ENCODE results near the gene NMRK2.
"Not testable (repeated sequence)": the region's sequence is repeated elsewhere in the genome, so short reads cannot be mapped to it uniquely, and the experiment has no call there.

Gene NMRK2

DNA sequence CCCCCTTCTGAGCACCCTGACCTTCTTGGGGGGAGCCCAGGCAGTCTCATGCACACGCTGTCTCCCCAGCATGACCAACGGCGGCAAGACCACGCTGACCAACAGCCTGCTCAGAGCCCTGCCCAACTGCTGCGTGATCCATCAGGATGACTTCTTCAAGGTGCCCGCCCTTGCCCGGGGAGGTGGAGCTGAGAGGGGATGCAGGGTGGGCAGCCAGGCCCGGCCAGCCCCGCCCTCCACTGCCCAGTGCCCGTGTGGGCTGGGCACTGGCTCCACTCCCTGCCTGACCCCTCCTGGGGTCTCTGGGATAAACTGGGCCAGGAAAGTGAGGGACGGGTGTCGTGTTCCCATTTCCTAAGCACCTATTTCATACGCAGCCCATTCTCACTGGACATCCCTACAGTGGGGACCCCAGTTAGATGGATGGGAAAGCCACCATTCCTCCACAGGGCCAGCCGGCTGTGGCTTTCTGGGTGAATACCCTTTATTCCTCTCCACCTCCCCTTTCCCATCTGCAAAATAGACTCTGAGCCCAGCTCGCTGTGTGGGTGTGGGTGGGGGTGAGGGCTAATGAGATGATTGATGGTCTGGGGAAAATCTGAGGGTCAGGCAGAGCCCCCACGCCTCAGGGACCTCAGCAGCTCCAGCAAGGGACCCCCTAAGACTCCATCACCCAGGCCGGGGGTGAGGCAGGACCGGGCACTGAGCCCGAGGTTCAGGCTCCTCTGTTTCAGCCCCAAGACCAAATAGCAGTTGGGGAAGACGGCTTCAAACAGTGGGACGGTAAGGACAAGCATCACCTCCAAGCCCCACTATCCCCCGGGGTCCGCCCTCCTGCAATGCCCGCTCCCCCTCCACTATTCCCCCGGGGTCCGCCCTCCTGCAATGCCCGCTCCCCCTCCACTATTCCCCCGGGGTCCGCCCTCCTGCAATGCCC lies 3.9 kb downstream of the NMRK2 start:
- DNase-seq (ENCODE audit: low read depth in 2 of 2) = no peak

DNA sequence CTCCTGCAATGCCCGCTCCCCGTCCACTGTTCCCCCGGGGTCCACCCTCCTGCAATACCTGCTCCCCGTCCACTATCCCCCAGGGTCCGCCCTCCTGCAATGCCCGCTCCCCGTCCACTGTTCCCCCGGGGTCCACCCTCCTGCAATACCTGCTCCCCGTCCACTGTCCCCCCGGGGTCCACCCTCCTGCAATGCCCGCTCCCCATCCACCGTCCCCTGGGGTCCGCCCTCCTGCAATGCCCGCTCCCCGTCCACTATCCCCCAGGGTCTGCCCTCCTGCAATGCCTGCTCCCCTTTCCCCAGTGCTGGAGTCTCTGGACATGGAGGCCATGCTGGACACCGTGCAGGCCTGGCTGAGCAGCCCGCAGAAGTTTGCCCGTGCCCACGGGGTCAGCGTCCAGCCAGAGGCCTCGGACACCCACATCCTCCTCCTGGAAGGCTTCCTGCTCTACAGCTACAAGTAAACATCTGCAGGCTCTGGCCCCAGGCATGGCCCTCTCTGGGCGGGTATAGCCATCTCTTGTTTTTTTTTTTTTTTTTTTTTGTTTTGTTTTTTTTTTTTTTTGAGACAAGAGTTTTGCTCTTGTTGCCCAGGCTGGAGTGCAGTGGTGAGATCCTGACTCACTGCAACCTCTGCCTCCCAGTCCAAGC lies 5.6 kb downstream of the NMRK2 start:
- DNase-seq (ENCODE audit: low read depth in 2 of 2) = not testable (repeated sequence)

DNA sequence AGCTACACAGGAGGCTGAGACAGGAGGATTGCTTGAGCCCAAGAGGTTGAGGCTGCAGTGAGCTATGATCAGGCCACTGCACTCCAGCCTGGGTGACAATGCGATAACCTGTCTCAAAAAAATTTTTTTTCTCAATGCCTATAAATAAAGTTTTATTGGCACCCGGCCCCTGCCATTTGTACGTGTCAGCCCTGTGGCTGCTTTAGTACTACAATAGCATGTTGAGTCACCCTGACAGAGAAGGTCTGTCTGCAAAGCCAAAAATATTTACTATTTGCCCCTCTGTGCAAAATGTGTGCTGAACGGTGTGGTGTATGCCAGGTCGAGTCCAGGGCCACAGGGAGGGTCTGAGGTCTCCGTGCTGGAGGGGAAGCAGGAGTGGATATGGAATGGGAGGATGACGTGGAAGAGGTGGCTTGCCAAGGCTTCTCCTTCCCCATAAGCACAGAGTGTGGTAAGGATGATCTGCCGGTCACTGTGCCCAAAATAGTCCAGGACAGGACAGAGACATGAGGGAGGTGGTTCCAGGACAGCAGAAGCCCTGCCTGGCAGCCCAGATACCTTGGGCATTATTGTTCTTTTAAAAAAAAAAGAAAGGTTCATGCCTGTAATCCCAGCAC lies 10.0 kb downstream of the NMRK2 start:
- DNase-seq (ENCODE audit: low read depth in 2 of 2) = no peak

DNA sequence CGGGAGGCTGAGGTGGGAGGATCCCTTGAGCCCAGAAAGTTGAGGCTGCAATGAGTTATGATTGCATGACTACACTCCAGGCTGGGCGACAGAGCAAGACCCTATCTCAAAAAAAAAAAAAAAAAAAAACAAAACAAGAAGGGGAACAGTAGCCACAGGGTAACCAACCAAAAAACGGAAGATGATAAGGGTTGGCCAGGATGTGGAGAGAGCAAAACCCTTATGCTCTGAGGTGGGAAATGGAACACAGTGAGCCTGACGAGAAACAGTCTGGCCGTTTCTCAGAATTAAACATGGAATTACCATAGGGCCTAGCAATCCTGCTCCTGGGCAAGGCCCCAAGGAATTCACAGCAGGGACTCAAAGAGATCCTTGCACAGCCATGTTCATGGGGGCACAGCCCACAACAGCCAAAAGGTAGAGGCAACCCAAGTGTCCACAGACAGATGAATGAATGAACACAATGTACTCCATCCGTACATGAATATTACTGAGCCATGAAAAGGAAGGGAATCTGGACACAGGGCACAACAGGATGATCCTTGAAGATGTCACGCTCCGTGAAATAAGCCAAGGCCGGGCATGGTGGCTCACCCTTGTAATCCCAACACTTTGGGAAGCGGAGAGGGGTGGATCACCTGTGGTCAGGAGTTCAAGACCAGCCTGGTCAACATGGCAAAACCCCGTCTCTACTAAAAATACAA lies 11.3 kb downstream of the NMRK2 start:
- DNase-seq (ENCODE audit: low read depth in 2 of 2) = no peak

DNA sequence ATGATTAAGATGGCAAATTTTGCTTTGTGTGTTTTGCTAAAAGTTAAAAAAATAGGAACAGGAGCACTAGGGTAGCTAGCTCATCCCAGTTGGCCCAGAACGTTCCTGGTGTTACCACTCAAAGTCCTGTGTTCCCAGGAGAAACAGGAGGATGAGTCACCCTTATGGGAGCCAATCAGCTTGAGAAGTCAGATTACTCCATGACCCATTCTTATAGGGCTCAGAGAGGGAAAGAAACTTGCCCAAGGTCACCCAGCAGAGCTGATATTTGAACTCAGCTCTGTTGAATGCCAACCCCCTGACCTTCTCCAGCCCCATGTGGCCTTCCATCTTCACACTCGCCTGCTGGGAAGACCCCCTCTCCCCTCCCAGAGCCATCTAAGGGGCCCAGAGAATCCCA lies 13.0 kb downstream of the NMRK2 start:
- no peak for DNase-seq (ENCODE audit: low read depth in 2 of 2)

DNA sequence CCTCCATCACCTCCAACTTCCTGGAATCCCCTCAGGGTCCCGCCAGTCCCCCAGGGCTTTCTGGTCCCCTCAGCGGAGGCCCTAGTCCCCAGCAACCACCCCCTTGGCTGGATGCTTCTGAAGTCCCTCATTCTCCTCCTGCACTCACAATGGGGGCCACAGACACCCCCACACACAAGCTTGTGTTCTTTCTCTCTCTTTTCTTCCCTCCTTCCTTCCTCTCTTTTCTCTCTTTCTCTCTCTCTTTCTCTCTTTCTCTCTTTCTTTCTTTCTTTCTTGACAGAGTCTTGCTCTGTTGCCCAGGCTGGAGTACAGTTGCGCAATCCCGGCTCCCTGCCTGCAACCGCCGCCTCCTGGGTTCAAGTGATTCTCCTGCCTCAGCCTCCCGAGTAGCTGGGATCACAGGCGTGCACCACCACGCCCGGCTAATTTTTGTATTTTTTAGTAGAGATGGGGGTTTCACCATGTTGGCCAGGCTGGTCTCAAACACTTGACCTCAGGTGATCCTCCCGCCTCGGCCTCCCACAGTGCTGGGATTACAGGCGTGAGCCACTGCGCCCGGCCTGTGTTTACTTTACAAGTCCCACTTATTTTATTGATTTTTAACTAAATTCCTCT lies 14.6 kb downstream of the NMRK2 start:
- not testable (repeated sequence) for DNase-seq (ENCODE audit: low read depth in 2 of 2)

DNA sequence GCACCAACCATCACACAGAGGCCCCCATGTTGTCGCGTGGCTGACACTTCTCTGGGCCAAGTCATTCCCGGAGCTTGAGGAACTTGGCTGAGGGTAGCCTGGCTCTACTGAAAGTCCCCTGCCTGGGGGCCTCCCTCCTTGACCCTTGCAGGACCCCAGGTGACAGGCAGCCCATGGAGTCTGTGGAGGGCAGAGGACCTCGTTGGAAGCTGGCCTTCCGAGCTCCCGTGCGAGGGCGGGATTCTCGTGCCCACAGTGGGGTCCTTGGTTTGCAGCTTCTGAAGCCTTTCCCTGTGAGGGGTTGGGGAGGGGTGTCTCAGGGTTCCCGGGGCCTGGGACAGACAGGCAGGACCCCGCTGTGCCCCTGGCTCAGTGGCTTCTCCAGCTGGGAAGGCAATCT lies 16.4 kb downstream of the NMRK2 start:
- DNase-seq (ENCODE audit: low read depth in 2 of 2) = no peak

DNA sequence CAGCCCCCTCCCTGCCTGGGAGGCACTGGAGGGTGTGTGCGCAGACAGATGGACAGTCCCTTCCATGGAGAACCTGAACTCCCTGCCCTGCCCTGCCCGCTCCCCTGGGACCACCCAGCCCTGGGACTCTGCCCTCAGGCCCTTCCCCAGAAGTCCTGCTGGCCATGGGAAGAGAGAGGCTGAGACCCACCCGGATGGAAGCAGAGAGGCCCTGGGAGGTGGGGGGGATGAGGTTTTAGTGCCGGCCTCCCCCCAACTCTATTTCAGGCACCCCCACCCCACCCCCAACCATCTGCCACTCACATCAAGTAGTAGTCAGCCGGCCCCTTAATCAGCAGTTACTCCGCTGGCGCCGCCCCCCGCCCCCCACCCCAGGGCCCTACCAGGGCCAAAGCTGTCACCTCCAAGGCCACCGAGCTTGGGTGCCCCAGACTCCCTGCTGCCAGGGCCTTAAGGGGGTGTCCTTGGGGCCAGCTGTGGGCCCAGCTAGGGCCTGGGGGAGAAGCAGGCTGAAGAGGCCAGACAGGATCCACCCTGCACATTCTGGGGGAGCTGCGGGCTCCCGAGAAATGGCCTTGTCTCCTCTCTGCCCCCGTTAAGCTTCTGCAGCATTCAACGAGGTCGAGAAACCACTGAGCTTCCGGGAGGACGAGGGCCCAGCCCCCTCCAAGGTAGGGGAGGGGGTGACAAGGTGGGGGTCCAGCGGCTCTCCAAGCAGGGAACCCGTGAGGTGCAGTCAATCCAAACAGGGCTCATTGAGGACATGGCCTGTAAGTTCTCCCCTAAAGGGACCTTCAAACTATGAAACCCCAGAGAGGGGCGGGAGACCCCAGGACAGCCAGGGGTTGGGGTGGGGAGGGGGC lies 17.4 kb downstream of the NMRK2 start:
- DNase-seq (ENCODE audit: low read depth in 2 of 2) = no peak

DNA sequence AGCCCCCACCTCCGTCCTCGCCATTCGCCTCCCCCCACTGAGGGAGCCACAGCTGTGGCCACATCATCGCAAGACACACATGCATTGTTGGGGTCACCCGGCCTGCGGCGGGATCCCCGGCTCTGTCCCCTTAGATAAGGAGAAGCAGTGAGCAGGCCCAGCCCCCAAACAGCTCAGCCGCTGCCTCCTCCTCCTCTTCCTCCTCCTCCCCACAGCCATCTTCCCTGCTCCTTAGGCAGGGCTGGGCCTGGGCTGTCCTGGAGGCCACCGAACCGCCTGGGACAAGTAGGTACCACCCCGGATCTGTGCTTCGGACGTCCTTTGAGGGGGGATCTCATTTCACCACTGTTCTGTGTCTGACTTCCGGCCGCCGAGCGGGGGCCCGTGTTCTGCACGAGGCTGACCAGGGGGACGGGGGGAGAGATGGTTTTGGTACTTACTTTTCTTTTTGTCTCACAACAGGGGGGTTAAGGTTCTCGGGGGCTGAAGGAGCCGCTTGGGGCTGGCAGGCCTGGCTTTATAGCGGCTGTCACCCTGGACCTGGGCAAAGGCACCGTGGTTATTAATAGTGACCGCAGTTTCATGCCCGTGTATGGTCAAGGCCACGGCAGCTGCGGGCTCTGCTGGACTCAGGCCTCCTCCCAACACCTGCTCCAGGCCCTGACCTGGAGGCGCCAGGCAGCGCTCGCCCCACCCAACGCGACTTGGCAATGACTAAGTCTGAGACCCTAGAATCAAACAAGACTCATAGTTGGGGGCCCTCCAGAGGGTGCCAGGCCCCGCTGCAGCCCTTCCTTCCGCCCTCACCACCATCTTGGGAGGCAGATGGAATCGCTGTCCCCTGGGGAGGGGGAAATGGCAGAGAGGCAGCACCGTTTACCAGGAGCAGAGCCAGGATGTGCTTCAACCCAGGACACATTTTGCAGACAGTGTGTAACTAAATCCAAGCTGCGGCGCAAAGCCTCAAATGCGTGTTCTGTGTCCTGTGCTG lies 18.3 kb downstream of the NMRK2 start:
- DNase-seq (ENCODE audit: low read depth in 2 of 2) = no peak

DNA sequence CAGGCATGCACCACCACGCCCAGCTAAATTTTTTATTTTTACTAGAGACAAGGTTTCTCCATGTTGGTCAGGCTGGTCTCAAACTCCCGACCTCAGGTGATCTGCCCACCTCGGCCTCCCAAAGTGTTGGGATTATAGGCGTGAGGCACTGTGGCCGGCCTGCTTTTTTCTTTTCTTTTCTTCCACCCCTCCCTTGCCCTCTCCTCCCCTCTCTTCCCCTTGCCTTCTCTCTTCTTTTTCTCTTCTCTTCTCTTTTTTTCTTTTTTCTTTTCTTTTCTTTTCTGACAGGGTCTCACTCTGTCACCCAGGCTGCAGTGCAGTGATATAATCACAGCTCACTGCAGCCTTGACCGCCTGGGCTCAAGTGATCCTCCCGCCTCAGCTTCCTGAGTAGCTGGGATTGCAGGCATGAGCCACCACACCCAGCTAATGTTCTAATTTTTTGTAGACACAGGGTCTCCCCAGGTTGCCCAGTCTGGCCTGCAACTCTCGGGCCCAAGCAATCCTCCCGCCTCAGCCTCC lies 19.9 kb downstream of the NMRK2 start:
- not testable (repeated sequence) for DNase-seq (ENCODE audit: low read depth in 2 of 2)

DNA sequence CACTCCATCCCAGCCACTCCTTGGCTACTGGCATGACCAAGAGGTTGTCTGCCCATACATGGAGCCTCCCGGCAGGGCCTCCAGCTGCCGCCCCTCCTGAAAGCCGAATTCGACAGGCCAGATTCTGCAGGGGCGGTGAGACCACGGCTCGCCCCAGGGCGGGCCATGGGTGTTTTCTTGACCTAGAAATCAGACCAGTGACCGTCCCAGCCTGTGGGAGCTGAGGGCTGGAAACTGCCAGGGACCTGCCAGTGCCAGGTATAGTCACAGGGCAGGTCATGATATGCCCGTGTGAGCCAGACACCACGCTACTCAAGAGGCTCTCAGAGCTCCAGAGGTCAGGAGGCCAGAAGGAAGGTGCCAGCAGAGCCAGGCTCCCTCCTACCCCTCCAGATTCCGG lies 21.2 kb downstream of the NMRK2 start:
- no peak for DNase-seq (ENCODE audit: low read depth in 2 of 2)

DNA sequence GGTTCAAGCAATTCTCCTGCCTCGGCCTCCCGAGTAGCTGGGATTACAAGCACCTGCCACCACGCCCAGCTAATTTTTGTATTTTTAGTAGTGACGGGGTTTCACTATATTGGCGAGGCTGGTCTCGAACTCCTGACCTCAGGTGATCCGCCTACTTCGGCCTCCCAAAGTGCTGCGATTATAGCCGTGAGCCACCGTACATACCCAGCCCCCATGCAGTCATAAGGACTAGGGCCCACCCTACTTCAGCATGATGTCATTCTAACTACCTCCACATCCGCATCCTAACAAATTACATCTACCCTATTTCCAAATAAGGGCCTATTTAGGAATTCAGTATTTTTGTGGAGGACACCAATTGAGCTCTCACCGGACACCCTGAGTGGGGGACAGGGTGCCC lies 22.4 kb downstream of the NMRK2 start:
- DNase-seq (ENCODE audit: low read depth in 2 of 2) = not testable (repeated sequence)

DNA sequence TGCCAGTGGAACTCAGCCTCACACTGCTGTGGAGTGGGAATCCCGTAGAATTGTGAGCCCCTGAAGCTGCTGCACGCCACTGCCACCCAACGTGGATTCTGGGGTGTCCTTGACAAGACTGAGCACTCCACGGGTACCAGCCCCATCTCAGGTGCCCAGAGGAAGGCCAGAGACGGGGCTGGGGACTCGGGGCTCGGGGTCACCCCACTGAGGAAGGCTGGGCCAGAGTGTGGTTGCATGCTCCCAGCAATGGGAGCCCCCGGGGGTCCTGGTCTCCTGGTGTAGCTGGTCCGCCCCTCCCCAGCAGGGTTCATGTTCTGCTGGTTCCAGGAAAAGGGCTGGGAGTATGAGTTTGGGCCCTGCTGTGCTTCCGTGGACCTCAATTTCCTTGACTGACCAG lies 22.8 kb downstream of the NMRK2 start:
- no peak for DNase-seq (ENCODE audit: low read depth in 2 of 2)

DNA sequence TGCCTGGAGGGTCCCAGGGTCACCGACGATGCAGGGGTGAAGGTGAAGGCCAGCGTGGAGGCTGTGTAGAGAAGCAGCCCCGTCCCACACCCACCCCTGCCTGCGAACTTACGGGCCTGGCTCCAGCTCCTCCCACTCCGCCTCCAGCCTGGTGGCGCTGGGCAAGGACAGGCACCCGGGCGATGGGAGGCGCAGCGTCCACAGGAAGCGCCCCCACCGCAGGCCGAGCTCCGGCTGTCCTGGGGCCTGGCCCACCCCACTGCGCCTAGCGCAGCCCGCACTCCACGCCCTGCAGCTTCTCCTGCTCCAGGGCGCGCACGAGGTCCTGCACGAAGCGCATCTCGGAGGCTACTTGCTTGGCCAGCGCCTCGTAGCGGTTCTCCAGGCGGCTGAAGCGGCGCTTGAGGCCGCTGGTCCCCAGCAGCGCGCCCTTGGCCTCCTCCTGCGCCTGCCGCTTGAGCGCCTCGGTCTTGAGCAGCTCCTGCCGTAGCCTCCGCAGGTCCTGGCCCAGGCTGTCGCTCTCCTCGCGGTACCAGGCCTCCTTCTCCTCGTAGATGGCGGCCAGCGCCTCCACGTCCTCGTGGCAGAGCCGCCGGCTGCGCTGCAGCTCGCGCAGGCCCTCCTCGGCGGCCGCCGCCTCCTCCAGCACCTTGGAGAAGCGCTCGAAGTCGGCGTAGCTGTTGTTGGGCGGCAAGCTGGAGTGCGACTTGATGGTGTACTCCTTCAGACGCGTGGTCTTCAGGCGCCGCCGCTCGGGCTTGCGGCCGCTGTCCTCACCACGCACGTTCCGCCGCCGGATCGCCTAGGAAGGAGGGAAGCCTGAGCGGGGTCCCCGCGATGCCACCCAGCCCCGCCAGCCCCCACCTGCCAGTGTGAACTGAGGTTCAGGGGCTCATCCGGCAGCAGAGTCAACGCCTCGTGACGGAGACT lies 26.2 kb downstream of the NMRK2 start:
- no peak for DNase-seq (ENCODE audit: low read depth in 2 of 2)

DNA sequence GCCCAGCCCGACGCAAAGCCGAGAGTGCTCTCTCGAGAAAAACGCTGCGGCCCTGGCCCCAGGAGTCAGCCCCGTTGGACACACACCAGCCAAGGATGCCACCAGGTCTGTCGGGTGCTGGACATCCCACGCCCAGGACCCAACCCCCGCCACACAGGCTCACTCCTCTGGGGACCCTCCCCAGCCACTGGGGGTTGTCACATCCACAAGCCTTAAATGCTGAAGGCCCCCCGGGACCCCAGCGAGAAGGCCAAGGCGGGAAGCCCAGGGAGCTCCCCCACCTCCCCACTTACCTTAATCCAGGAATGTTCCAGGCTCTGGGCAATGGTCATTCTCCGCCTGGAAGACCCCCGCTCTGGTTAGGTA lies 26.9 kb downstream of the NMRK2 start:
- no peak for DNase-seq (ENCODE audit: low read depth in 2 of 2)

DNA sequence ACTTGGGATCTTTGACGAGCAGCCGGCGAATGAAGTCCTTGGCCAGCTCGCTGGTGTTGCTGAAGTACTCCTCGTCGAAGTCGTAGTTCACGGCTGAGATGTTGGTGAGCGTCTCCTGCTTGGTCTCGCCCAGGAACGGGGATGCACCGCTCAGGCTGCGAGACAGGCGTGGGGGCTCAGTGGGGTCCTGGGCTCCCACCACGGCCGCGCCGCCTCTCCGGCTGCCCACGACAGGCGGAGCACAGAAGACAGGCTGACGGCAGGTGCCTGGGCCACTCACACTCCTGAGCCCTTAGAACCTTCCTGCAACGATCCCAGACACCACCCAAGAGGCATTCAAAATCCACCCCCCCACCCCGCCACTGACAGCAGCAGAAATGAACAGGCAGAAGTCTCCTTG lies 28.1 kb downstream of the NMRK2 start:
- DNase-seq (ENCODE audit: low read depth in 2 of 2) = no peak

DNA sequence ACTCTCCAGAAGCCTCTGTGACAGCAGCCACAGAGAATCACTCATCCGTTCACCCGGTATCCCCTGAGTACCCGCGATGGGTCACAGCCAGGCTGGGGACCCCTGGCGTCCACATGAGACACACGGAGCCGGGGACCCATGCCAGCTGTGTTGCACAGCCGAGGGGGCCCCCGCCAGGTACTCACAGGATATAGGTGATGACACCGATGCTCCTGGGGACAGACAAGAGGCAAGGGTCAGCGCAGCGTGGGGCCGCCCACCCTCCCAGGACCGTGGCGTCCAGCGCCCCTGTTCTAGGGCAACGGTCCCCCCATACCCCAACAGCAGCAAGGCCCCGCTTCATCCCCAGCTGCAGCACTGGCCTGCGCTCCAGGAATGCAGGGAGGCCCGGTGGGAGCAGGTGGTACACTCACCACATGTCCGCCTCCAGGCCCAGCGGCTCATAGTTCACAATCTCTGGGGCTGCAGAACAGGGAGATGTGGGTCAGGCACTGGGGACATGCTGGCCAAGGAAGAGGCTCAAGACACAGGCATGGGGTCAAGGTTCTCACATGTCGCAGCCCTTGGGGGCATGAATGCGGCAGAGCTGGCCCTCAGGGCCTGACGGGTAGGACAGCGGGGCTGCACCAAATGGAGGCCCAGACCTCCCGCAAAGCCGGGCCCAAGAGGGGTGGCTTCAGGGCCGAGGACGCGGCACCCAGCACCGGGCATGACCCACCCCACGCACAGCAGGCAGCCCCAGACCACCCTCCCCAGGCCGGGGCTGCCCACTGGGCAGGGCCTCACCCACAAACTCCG lies 30.8 kb downstream of the NMRK2 start:
- no peak for DNase-seq (ENCODE audit: low read depth in 2 of 2)

Measured in stimulated activated CD4-positive, alpha-beta T cell treated with anti-CD3 and anti-CD28 coated beads, Interleukin-4, amount 100 ng/mL, for 48 hours (primary cell).